GM12801 (cell line): Measurements from ENCODE around the gene FLNB.

Experiments used
- TF ChIP-seq, protein P1 (sequence below): IDR thresholded peaks from one replicate; pipeline ENCODE4 v1.5.1; 2011; ENCODE audit warnings: control low read depth; ENCODE audit not compliant: insufficient read length; ENCODE audit errors: extremely low read depth

FLNB gene

DNA sequence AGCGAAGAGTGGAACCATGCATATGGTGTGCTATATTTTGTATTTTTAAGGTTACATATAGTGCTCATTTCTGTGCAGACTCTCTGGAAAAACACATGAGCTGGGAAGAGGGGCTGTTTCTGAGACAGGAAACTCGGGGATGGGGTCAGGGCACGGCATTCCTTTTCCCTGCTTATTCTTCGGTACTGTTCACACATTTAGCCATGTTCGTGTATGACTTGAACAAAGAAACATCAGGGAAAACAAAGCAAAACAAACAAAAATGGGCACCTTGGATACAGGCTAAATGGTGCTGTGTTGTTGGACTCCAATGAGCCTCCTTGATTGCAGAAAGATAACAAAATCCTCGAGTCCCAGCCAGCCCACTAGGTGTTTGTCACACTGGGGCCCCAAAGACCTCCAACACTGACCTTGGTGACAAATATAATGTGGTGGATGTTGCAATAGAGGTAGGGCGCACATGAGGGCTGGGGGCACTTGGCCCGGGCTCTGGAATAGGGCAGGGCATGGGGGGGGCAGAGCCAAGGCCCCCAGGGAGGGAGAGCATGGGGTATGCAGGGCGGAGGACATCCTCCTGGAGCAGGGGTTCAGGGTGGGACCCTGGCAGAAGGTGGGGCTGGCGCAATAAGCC is 183.3 kb downstream of the FLNB start:
- TF ChIP-seq, protein P1, sequence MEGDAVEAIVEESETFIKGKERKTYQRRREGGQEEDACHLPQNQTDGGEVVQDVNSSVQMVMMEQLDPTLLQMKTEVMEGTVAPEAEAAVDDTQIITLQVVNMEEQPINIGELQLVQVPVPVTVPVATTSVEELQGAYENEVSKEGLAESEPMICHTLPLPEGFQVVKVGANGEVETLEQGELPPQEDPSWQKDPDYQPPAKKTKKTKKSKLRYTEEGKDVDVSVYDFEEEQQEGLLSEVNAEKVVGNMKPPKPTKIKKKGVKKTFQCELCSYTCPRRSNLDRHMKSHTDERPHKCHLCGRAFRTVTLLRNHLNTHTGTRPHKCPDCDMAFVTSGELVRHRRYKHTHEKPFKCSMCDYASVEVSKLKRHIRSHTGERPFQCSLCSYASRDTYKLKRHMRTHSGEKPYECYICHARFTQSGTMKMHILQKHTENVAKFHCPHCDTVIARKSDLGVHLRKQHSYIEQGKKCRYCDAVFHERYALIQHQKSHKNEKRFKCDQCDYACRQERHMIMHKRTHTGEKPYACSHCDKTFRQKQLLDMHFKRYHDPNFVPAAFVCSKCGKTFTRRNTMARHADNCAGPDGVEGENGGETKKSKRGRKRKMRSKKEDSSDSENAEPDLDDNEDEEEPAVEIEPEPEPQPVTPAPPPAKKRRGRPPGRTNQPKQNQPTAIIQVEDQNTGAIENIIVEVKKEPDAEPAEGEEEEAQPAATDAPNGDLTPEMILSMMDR, result no peak

DNA sequence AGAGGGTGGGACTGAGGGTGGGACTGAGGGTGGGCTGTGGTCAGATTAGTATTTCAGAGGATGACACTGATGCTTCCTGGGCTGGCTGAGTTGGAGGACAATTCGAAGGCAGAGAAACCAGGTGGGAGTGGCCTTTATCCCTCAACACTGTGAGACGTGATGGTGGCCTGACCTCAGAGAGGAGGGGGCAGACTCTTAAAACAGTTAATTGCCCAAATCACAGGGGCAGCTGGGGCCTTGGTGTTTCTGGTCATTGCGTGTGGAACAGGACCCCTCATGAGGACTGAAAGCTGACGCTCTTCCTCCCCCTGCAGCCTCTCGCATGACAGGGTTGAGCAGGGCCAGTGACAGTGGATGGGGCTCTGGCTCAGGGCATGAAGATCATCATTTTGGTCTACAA is 183.8 kb downstream of the FLNB start:
- TF ChIP-seq, protein P1, result no peak

DNA sequence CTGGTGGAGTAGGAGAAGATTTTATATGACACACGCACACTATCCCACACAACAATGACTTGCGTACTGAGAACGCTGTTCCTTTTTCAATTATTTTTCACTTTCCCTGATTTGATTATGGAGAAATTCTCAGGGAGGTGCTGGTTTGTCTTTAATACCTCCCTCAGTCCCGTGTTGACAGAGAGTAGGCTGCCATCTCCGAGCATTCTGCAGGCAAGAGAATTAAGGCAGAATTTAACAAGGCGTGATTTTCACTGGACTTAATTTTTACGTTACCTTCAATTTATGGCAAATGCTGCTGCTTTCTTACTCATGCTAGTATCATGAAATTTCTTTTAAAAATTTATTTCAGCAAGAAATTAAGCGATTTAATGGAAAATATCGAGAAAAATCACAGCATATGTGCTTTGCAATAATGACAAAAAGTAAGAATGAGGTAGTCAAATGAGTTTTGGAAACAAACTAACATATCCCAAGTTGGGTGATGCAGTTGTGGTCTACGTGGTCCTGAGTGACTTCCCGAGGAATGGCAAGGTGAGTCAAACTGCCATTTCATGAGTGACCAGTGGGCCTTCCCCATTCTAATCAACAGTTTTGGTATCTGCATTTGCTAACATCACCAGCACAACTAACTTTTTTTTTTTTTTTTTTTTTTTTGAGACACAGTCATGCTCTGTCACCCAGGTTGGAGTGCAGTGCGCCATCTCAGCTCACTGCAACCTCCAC is 185.6 kb downstream of the FLNB start:
- TF ChIP-seq, protein P1, result no peak

DNA sequence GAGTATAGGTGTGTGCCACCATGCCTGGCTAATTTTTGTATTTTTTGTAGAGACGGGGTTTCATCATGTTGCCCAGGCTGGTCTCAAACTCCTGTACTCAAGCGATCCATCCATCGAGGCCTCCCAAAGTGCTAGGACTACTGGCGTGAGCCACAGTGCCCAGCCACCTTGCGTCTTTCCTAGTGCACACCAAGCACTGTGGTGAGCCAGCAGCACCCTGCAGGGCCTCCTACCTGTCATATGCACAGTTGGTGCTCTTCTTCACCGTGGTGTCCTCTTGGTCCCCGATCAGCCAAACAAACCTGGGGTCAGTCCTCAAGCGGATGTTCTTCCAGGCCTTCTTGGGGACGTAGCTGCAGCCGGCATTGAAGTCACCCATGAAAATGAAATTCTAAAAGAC is 189.4 kb downstream of the FLNB start:
- TF ChIP-seq, protein P1, result no peak

DNA sequence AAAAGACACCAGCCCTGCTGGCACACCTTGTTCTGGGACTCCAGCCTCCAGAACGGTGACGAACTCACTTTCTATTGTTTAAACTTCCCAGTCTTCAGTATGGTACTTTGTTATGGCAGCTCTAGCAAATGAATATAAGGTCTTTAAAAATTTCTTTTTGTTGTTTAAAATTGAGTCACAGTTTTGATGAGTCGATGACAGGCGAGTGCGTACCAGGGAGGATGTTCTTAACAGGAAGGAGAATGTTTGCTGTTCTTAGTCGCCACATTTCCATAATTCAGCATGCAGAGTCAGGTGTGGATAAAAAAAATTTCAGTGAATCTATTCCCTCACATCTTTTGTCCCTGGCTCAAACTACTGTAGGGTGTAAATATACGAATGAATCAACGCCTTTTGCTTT is 190.1 kb downstream of the FLNB start:
- TF ChIP-seq, protein P1, result no peak

DNA sequence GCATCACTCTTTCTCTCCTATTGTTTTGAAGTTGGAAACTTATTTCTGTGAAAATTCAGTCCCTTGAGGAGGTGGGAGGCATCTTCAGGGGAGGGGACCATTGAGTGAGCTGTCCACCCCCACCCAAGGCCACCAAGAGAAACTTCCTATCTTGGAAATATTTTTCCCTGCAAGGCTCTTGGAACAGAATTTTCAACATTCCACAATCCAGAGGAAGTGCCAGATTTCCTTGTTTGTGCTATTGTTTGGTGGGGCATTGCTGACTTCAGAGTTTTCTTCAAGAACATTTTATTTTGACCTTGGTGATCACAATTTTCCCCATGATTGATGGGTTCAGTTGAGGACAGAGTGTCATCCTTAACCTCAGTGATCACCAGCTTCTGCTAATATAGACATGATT is 190.6 kb downstream of the FLNB start:
- TF ChIP-seq, protein P1, result no peak

DNA sequence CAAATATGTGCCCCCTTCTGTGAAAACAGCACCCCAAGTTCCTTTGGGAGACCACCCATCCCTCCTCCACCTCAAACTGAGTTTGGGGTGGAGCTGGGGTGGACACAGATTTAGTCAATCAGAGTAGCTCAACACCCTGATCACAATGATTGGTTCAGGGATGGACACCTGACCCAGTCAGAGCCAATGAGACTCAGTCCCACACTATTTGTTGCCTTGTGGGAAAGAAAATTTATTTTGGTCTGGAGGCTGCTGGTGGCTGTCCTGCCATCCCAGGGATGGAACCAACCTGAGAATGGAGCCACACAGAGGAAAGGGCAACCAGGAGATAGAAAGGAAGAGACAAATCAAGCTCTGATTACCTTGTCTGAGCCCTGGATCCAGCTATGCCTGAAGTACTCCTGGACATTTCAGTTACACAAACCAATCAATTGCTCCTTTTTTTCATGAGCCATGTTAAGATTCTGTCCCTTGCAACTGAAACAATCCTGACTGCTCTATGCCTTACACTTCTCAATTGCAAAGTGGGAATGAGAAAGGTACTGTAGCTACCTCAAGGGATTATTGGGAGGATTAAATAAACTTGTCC is 192.0 kb downstream of the FLNB start:
- TF ChIP-seq, protein P1, result no peak
